ENCODE data around the gene MPLKIP. TPM values are rescaled to one million over a fixed set of nuclear protein-coding genes. Genes with fewer than 3 reads are reported as not detected.

Gene MPLKIP
- total RNA-seq, 2 donors from 2014 or later: 56.7 to 67.3 TPM

DNA sequence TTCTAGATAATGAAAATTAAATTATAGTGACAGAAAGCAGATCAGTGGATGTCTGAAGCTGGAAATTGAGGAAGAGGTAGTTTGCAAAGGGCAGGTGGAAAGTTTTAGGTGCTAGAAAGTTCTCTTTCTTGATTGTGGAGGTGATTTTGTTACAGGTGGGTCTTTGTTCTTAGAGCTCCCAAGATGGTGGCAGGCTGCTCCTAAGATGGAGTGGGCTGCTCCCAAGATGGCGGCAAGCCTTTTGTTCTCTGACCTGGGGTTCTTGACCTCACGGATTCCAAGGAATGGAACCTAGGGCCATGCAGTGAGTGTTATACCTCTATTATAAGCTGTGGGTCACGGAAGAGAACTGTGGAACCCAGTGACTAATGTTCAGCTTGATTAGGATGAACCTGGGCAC is 32.9 kb upstream of the MPLKIP start:
- TF ChIP-seq POLR2A (IDR thresholded peaks at IDR 0.05) (no peak), POLR2AphosphoS5 (IDR thresholded peaks at IDR 0.05) (no peak)
- TF ChIP-seq, protein P1, sequence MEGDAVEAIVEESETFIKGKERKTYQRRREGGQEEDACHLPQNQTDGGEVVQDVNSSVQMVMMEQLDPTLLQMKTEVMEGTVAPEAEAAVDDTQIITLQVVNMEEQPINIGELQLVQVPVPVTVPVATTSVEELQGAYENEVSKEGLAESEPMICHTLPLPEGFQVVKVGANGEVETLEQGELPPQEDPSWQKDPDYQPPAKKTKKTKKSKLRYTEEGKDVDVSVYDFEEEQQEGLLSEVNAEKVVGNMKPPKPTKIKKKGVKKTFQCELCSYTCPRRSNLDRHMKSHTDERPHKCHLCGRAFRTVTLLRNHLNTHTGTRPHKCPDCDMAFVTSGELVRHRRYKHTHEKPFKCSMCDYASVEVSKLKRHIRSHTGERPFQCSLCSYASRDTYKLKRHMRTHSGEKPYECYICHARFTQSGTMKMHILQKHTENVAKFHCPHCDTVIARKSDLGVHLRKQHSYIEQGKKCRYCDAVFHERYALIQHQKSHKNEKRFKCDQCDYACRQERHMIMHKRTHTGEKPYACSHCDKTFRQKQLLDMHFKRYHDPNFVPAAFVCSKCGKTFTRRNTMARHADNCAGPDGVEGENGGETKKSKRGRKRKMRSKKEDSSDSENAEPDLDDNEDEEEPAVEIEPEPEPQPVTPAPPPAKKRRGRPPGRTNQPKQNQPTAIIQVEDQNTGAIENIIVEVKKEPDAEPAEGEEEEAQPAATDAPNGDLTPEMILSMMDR (IDR thresholded peaks at IDR 0.05): no peak
- intact Hi-C loops (cut with DNase I): no loop called here
- Histone ChIP-seq H3K36me3 (no peaks in the 10 kb centered on the region), H3K4me3 (no peak overlapping the region), H3K9me3 (no peaks in the 10 kb centered on the region), H3K27ac (no peak overlapping the region), H3K27me3 (replicated peaks; ENCODE audit: insufficient read depth) (no peaks in the 10 kb centered on the region), H3K4me1 (replicated peaks) (no peaks in the 10 kb centered on the region)
- 99% methylated on average over 3 of the region's 3 CpGs for WGBS
- DNase-seq (ENCODE audit: low spot score): no peak

DNA sequence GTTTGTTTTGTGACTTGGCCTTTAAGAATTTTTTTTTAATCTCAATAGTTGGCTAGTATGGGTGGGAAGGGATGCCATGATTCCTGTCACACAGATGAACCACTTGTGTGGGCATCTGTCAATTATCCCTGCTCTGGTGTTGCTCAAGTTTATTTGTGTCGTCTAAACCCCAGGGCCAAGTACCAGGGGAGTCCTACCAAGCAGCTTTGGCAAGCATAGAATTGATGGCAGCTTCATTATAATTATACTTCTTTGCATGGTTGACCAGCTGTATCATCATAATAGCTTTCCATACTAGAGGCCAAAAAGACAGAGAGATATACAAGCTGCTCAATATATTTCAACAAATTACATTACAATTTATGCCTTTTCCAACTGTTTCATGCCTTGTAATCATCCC is 30.8 kb upstream of the MPLKIP start:
- intact Hi-C loops (cut with DNase I): no loop called here
- 79% methylated on average over 1 of the region's 1 CpG for WGBS
- Histone ChIP-seq H3K27ac (no peak overlapping the region), H3K9me3 (no peaks in the 10 kb centered on the region), H3K4me3 (no peak overlapping the region), H3K4me1 (replicated peaks) (no peaks in the 10 kb centered on the region), H3K27me3 (replicated peaks; ENCODE audit: insufficient read depth) (no peaks in the 10 kb centered on the region), H3K36me3 (no peaks in the 10 kb centered on the region)
- no peak for DNase-seq (ENCODE audit: low spot score)
- no peak for TF ChIP-seq POLR2AphosphoS5 (IDR thresholded peaks at IDR 0.05)
- TF ChIP-seq, protein P1 (IDR thresholded peaks at IDR 0.05): no peak
- TF ChIP-seq POLR2A (IDR thresholded peaks at IDR 0.05): no peak

DNA sequence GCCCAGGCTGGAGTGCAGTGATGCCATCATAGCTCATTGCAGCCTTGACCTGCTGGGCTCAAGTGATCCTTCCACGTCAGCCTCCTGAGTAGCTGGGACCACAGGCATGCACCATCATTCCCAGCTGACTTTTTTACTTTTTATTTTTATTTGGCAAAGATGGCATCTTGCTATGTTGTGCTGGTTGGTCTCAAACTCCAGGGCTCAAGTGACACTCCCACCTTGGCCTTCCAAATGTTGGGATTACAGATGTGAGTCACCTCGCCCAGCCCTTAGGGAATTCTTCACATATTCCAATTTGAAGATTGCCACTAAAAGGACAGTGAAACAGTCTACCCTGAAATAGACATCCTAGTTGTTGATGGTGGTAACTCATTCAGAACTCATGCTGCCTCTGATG is 28.1 kb upstream of the MPLKIP start:
- no peaks in the 10 kb centered on the region for H3K36me3 ChIP-seq
- H3K4me1 ChIP-seq (replicated peaks): no peaks in the 10 kb centered on the region
- intact Hi-C loops (cut with DNase I): no loop called here
- TF ChIP-seq, protein P1 (IDR thresholded peaks at IDR 0.05): no peak
- TF ChIP-seq POLR2A (IDR thresholded peaks at IDR 0.05): no peak
- TF ChIP-seq POLR2AphosphoS5 (IDR thresholded peaks at IDR 0.05): no peak
- no peak for DNase-seq (ENCODE audit: low spot score)
- H3K4me3 ChIP-seq: no peak overlapping the region
- WGBS: 96% methylated on average over 2 of the region's 2 CpGs
- H3K27me3 ChIP-seq (replicated peaks; ENCODE audit: insufficient read depth): no peaks in the 10 kb centered on the region
- H3K27ac ChIP-seq: no peak overlapping the region
- no peaks in the 10 kb centered on the region for H3K9me3 ChIP-seq

DNA sequence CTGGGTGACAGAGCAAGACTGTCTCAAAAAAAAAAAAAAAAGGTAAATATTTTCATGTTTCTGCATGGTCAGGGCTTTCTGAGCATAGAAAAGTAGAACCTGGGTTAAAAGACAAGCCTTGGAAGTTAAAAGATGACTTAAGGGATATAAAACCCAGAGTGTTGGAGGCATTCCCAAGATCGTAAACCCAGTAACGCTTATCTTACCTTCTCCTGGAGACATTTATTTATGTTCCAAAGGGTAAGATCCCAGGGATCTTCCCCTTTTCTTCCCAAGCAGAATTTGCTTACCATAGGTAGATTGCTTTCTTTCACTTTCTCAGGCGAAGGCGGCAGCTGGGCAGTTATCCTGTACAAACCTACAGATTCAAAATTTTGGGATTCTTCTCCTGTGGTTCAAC is 22.6 kb upstream of the MPLKIP start:
- Histone ChIP-seq H3K4me1 (replicated peaks) (no peaks in the 10 kb centered on the region), H3K36me3 (no peaks in the 10 kb centered on the region), H3K27ac (no peak overlapping the region), H3K4me3 (no peak overlapping the region), H3K9me3 (no peaks in the 10 kb centered on the region), H3K27me3 (replicated peaks; ENCODE audit: insufficient read depth) (no peaks in the 10 kb centered on the region)
- TF ChIP-seq, protein P1 (IDR thresholded peaks at IDR 0.05): no peak
- TF ChIP-seq POLR2A (IDR thresholded peaks at IDR 0.05) (no peak), POLR2AphosphoS5 (IDR thresholded peaks at IDR 0.05) (peak; percentile 8)
- DNase-seq (ENCODE audit: low spot score): peak; percentile 11
- WGBS: 39% methylated on average over 4 of the region's 4 CpGs
- intact Hi-C loops (cut with DNase I): no loop called here

DNA sequence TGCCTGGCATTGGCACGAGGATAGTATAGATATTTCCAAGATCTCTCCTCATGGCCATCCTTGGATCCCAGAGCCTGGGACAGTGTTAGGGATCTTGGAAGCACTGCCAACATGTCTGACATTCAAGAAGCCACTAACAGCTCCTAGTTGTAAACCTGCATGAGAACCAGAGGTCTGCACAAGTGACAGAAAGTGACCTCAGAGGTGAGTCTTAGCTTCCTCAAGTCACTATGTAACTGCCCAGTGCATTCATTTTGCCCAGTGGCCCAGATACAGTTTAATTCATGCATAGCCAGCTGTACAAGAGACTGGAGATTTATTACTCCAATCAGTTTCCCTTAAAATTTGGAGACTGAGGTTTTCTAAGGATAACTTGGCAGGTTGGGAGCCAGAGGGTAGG is 17.1 kb upstream of the MPLKIP start:
- Histone ChIP-seq H3K4me3 (no peak overlapping the region), H3K27ac (no peak overlapping the region), H3K27me3 (replicated peaks; ENCODE audit: insufficient read depth) (no peaks in the 10 kb centered on the region), H3K9me3 (no peaks in the 10 kb centered on the region), H3K36me3 (no peaks in the 10 kb centered on the region), H3K4me1 (replicated peaks) (no peaks in the 10 kb centered on the region)
- 91% methylated on average over 1 of the region's 1 CpG for whole genome bisulfite sequencing
- TF ChIP-seq POLR2A (IDR thresholded peaks at IDR 0.05): no peak
- TF ChIP-seq, protein P1 (IDR thresholded peaks at IDR 0.05): no peak
- TF ChIP-seq POLR2AphosphoS5 (IDR thresholded peaks at IDR 0.05): no peak
- DNase-seq (ENCODE audit: low spot score): no peak
- intact Hi-C loops (cut with DNase I): no loop called here
